ENCODE data around the gene SERPINE1. TPM values are rescaled to one million over a fixed set of nuclear protein-coding genes. Genes with fewer than 3 reads are reported as not detected.
"Not testable (repeated sequence)": the region's sequence is repeated elsewhere in the genome, so short reads cannot be mapped to it uniquely, and the experiment has no call there.

The SERPINE1 gene
- total and polyA plus RNA-seq, 4 donors: 12.4 to 436 (median 37.0) TPM

GRCh38 chr7:101088069-101088425 is 38.9 kb upstream of the SERPINE1 start:
- no peak overlapping the region for H3K4me3 ChIP-seq
- no peak for TF ChIP-seq CTCF (IDR thresholded peaks at IDR 0.05; ENCODE audit: control extremely low read depth, extremely low read depth)
- 96 to 97% methylated on average over 12 to 20 of the region's 21 CpGs for WGBS, 2 donors
- H3K27ac ChIP-seq (ENCODE audit: low read depth in 1 of 2, low read length in 1 of 2): peak overlapping the region in 1 of 2 donors; percentile 59
- peaks cover 3 to 38% (median 14%) of the 10 kb centered on the region in 4 donors for H3K36me3 ChIP-seq (ENCODE audit: control insufficient read depth in 4 of 4, insufficient read depth in 4 of 4, low read length in 4 of 4)
- no peaks in the 10 kb centered on the region for H3K9me3 ChIP-seq (ENCODE audit: control insufficient read depth in 4 of 4, insufficient read depth in 3 of 4, low read length in 3 of 4)
- ATAC-seq (ENCODE audit: insufficient read depth, low FRiP score): no peak
- peaks cover 0 to 24% (median 2%) of the 10 kb centered on the region in 5 donors for H3K4me1 ChIP-seq (ENCODE audit: control insufficient read depth in 5 of 5, insufficient read depth in 5 of 5, low read length in 5 of 5)
- no peak for DNase-seq
- H3K9ac ChIP-seq (ENCODE audit: insufficient read depth in 1 of 2, low read length in 2 of 2): no peak overlapping the region
- H3K27me3 ChIP-seq (ENCODE audit: control insufficient read depth in 3 of 3, insufficient read depth in 3 of 3, low read length in 2 of 3): no peaks in the 10 kb centered on the region

- no peak for TF ChIP-seq CTCF (IDR thresholded peaks at IDR 0.05; ENCODE audit: control extremely low read depth, extremely low read depth)
- Histone ChIP-seq H3K9ac (ENCODE audit: insufficient read depth in 1 of 2, low read length in 2 of 2) (no peak overlapping the region), H3K4me3 (no peak overlapping the region), H3K9me3 (ENCODE audit: control insufficient read depth in 4 of 4, insufficient read depth in 3 of 4, low read length in 3 of 4) (no peaks in the 10 kb centered on the region), H3K4me1 (ENCODE audit: control insufficient read depth in 5 of 5, insufficient read depth in 5 of 5, low read length in 5 of 5) (peaks cover 0 to 24% (median 2%) of the 10 kb centered on the region in 5 donors), H3K27me3 (ENCODE audit: control insufficient read depth in 3 of 3, insufficient read depth in 3 of 3, low read length in 2 of 3) (no peaks in the 10 kb centered on the region), H3K27ac (ENCODE audit: low read depth in 1 of 2, low read length in 1 of 2) (no peak overlapping the region), H3K36me3 (ENCODE audit: control insufficient read depth in 4 of 4, insufficient read depth in 4 of 4, low read length in 4 of 4) (peaks cover 3 to 38% (median 14%) of the 10 kb centered on the region in 4 donors)
- WGBS, 2 donors: 94 to 95% methylated on average over 41 of the region's 41 CpGs
- DNase-seq: no peak
- ATAC-seq (ENCODE audit: insufficient read depth, low FRiP score): no peak
Observed at GRCh38 chr7:101088858-101089529, 37.9 kb upstream of the SERPINE1 start.

GRCh38 chr7:101089876-101090275 is 37.0 kb upstream of the SERPINE1 start:
- Histone ChIP-seq H3K9me3 (ENCODE audit: control insufficient read depth in 4 of 4, insufficient read depth in 3 of 4, low read length in 3 of 4) (no peaks in the 10 kb centered on the region), H3K4me1 (ENCODE audit: control insufficient read depth in 5 of 5, insufficient read depth in 5 of 5, low read length in 5 of 5) (peaks cover 0 to 24% (median 2%) of the 10 kb centered on the region in 5 donors), H3K27ac (ENCODE audit: low read depth in 1 of 2, low read length in 1 of 2) (no peak overlapping the region), H3K9ac (ENCODE audit: insufficient read depth in 1 of 2, low read length in 2 of 2) (no peak overlapping the region), H3K27me3 (ENCODE audit: control insufficient read depth in 3 of 3, insufficient read depth in 3 of 3, low read length in 2 of 3) (no peaks in the 10 kb centered on the region), H3K4me3 (no peak overlapping the region), H3K36me3 (ENCODE audit: control insufficient read depth in 4 of 4, insufficient read depth in 4 of 4, low read length in 4 of 4) (peaks cover 3 to 38% (median 14%) of the 10 kb centered on the region in 4 donors)
- DNase-seq (no peak), ATAC-seq (ENCODE audit: insufficient read depth, low FRiP score) (no peak)
- 93 to 96% methylated on average over 9 of the region's 9 CpGs for WGBS, 2 donors
- no peak for TF ChIP-seq CTCF (IDR thresholded peaks at IDR 0.05; ENCODE audit: control extremely low read depth, extremely low read depth)

- H3K4me1 ChIP-seq (ENCODE audit: control insufficient read depth in 5 of 5, insufficient read depth in 5 of 5, low read length in 5 of 5): peaks cover 0 to 14% (median 0%) of the 10 kb centered on the region in 5 donors
- not testable (repeated sequence) for ATAC-seq (ENCODE audit: insufficient read depth, low FRiP score)
- 94 to 95% methylated on average over 25 to 50 of the region's 53 CpGs for WGBS, 2 donors
Observed at GRCh38 chr7:101092266-101092905, 34.5 kb upstream of the SERPINE1 start.

More at GRCh38 chr7:101092266-101092905, 34.5 kb upstream of the SERPINE1 start:
- not testable (repeated sequence) for H3K9ac ChIP-seq (ENCODE audit: insufficient read depth in 1 of 2, low read length in 2 of 2); H3K27me3 ChIP-seq (ENCODE audit: control insufficient read depth in 3 of 3, insufficient read depth in 3 of 3, low read length in 2 of 3); H3K4me3 ChIP-seq; H3K9me3 ChIP-seq (ENCODE audit: control insufficient read depth in 4 of 4, insufficient read depth in 3 of 4, low read length in 3 of 4); H3K27ac ChIP-seq (ENCODE audit: low read depth in 1 of 2, low read length in 1 of 2); DNase-seq
- peaks cover 3 to 30% (median 13%) of the 10 kb centered on the region in 4 donors for H3K36me3 ChIP-seq (ENCODE audit: control insufficient read depth in 4 of 4, insufficient read depth in 4 of 4, low read length in 4 of 4)

Measured in lung (tissue), 12 donors.